Fibroblast of villous mesenchyme (primary cell): ENCODE measurements around the gene CACNA1B. TPM values are rescaled to one million over a fixed set of nuclear protein-coding genes. Genes with fewer than 3 reads are reported as not detected.

Source experiments
- DNase-seq: peaks from one replicate; pipeline ENCODE4 v3.0.0-alpha.2; 2010; ENCODE audit warnings: low read depth
- H3K4me3 ChIP-seq: 2 replicates; pipeline ENCODE4 v1.5.1; 2011; ENCODE audit warnings: low read depth, mild to moderate bottlenecking, low read length
- CTCF ChIP-seq: IDR thresholded peaks from 2 replicates; pipeline ENCODE4 v1.5.1; 2012; ENCODE audit warnings: low read depth, mild to moderate bottlenecking, low read length; ENCODE audit not compliant: insufficient read depth
- total RNA-seq: library from RNA; depleted of rRNA; stranded (reverse); fragments of >200 nt; gene quantifications from 2 replicates; pipeline ENCODE4 v1.2.3, GENCODE V29; 2012

CACNA1B gene
- total RNA-seq, 1 donor: 0.43 TPM

GRCh38 chr9:137870432-137870831, 7.2 kb upstream of the CACNA1B start:
- no peak for TF ChIP-seq CTCF
- H3K4me3 ChIP-seq: no peak overlapping the region
- no peak for DNase-seq

- DNase-seq: no peak
- H3K4me3 ChIP-seq: no peak overlapping the region
- no peak for TF ChIP-seq CTCF
Measured at GRCh38 chr9:137872296-137872695, 5.3 kb upstream of the CACNA1B start.

GRCh38 chr9:137873408-137873807, 4.2 kb upstream of the CACNA1B start:
- no peak for TF ChIP-seq CTCF
- no peak for DNase-seq
- H3K4me3 ChIP-seq: no peak overlapping the region

GRCh38 chr9:137873858-137874362, 3.7 kb upstream of the CACNA1B start:
- H3K4me3 ChIP-seq: no peak overlapping the region
- TF ChIP-seq CTCF: no peak
- no peak for DNase-seq

GRCh38 chr9:137875354-137875753, 2.2 kb upstream of the CACNA1B start:
- H3K4me3 ChIP-seq: no peak overlapping the region
- TF ChIP-seq CTCF: no peak
- no peak for DNase-seq

- H3K4me3 ChIP-seq: no peak overlapping the region
- TF ChIP-seq CTCF: no peak
- DNase-seq: no peak
Measured at GRCh38 chr9:137875846-137876245, 1.7 kb upstream of the CACNA1B start.

GRCh38 chr9:137876269-137876668, 1.3 kb upstream of the CACNA1B start:
- no peak for DNase-seq
- no peak overlapping the region for H3K4me3 ChIP-seq
- TF ChIP-seq CTCF: no peak
